Measurements from ENCODE around the gene CLCNKA.
"Not testable (repeated sequence)": the region's sequence is repeated elsewhere in the genome, so short reads cannot be mapped to it uniquely, and the experiment has no call there.

Gene CLCNKA

GRCh38 chr1:15997076-15997585 is 24.7 kb upstream of the CLCNKA start:
- no peak for DNase-seq (ENCODE audit: extremely low read depth in 1 of 2, low read depth in 1 of 2)

DNA sequence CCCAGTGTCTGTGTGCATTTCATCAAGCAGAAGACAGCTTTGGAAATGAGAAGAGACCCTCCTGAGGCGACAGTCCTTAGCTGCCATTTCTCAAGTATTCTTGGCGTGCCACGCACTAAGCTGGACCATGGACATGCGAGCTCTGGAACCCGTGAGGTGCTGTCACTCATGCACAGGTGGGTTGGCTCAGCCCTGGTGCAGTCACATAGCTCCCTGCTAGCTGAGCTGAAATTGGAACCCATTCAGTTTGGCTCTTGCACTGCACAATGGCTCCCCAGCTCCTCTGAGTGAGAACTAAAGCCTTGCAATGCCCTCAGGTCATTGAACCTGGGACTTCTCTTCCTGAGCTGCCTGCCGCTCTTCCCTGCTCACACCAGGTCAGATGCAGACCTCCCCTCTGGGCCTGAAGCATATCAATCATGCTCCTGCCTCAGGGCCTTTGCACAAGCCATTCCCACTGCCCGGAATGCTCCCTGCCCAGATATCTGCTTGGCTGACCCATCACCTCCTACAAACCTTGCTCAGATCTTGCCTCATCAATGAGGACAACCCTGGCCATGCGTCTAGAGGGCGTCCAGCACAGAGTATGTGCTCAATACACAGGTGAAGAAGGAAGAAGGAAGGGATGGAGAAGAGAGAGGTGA is 24.1 kb upstream of the CLCNKA start:
- DNase-seq (ENCODE audit: extremely low read depth in 1 of 2, low read depth in 1 of 2) = no peak

GRCh38 chr1:15998929-15999328 is 22.9 kb upstream of the CLCNKA start:
- DNase-seq (ENCODE audit: extremely low read depth in 1 of 2, low read depth in 1 of 2) = no peak

GRCh38 chr1:16001274-16001673 is 20.6 kb upstream of the CLCNKA start:
- DNase-seq (ENCODE audit: extremely low read depth in 1 of 2, low read depth in 1 of 2) = not testable (repeated sequence)

- no peak for DNase-seq (ENCODE audit: extremely low read depth in 1 of 2, low read depth in 1 of 2)
These were observed 16.2 kb upstream of the CLCNKA start for GRCh38 chr1:16005597-16005996.

DNA sequence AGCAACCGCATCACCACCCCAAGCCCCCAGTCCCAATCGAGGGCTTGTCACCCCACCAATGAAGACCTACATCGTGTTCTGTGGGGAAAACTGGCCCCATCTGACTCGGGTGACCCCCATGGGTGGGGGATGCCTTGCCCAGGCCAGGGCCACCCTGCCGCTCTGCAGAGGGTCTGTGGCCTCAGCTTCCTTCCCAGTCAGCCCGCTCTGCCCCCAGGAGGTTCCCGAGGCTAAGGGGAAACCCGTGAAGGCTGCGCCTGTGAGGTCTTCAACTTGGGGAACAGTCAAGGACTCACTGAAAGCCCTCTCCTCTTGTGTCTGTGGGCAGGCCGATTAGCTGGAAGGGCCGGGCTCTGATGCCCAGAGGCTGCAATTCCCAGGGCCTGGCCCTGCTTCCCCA is 15.8 kb upstream of the CLCNKA start:
- no peak for DNase-seq (ENCODE audit: extremely low read depth in 1 of 2, low read depth in 1 of 2)

DNA sequence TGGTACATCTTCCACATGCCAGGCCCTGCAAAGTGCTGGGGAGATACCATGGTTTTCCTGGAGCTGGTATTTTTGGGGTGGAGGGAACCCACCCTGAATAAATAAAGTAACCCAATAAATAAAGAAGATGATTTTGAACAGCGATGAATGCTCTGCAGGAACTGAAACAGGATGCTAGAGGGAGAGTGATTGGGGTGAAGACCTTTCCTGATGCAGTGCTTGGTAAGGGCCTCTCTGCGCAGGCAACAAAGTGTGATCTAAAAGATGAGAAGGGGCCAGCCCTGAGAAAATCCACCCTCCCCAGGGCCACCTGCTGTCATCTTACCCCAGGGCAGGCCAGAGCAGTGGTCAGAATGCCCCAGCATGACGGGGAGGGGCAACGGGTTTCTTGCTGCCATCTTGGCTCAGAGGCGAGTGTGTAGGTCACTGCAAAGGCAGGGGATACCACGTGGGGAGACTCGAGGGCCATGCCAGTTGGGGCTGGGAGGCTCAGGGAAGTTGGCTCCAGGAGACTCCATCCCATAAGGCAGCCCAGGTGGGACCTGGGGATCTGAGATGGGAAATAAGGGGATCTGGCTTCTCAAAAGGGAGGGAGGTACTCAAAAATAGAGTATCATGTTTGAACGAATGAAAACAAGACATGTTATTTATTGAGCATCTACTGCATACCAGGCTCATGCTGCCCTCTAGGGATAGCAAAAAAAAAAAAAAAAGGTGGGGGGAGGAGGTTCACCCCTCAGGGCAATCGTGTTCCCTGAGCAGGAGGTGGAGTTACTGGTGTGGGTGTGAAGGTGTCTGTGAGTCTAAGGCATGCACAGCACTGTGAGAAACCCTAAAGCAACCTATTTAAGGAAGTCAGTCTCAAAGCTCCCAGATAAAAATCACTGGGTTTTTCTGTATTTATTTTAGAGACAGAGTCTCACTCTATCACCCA is 15.0 kb upstream of the CLCNKA start:
- no peak for DNase-seq (ENCODE audit: extremely low read depth in 1 of 2, low read depth in 1 of 2)

DNA sequence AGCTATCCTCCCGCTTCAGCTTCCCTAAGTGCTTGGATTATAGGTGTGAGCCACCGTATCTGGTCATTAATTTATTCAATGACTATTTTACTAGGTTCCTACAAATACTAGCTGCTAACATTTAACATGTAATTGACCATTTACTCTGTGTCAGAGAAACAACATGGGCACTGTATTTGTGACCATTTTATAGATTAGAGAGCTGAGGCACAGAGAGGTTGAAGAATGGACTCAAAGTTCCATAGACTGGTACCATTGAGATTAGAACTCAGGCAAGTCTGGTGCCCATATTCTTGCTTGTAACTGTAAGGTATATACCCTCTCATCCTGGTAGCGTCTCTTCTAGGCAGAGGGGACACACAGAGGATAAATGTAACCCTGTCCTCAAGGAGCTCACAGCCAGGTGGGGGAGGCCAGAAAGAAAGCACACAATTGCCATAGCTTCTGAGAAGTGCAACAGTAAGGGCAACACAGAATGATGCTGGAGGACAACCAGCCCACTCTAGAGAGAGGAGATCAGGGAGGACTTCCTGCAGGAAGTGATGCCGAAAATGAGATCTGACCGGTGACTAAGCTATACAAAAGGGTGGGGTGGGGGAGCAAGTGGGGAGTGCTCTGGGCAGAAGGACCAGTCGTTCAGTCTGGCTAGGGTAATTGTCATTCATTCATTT is 14.0 kb upstream of the CLCNKA start:
- no peak for DNase-seq (ENCODE audit: extremely low read depth in 1 of 2, low read depth in 1 of 2)

DNA sequence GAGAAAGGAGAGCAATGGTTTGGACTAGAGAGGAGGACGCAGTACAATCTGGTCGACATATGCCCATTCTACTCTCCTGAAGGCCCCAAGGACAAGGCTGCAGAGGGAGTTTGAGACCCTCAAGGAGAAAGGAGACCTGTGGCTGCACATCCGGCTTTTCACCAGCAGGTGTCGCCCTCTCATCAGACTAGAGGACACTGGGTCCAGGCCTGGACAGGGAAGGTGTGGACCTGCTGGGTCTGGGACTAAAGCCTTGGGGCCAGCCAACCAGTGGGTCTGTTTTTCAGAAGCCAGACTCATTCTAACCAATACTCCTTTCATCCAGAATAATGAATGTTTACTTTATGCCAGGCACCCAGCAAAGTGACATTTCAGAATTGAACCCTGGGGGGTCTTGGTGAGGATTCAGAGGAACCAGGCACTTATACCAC is 12.8 kb upstream of the CLCNKA start:
- peak; percentile 33 to 53 for DNase-seq (ENCODE audit: extremely low read depth in 1 of 2, low read depth in 1 of 2)

DNA sequence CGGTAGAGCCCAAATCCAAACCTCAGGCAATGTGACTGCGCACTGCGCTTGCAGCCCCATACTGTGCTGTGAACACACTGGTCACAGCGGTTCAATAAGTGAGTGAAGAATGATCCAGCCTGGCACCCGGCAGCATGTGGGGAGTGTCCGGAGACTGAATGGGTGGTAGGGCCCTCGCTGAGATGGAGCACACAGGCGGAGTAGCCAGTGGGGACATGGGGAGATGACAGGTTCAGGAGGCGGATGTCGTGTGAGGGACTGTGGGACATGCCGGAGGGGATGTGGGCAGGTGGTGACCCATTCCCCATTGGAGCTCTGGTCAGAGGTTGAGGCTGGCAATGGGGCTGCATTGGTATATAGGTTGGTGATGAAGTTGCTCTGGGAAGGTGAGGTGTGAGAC is 12.2 kb upstream of the CLCNKA start:
- no peak for DNase-seq (ENCODE audit: extremely low read depth in 1 of 2, low read depth in 1 of 2)

- no peak for DNase-seq (ENCODE audit: extremely low read depth in 1 of 2, low read depth in 1 of 2)
These were observed 11.0 kb upstream of the CLCNKA start for GRCh38 chr1:16010837-16011236.

DNA sequence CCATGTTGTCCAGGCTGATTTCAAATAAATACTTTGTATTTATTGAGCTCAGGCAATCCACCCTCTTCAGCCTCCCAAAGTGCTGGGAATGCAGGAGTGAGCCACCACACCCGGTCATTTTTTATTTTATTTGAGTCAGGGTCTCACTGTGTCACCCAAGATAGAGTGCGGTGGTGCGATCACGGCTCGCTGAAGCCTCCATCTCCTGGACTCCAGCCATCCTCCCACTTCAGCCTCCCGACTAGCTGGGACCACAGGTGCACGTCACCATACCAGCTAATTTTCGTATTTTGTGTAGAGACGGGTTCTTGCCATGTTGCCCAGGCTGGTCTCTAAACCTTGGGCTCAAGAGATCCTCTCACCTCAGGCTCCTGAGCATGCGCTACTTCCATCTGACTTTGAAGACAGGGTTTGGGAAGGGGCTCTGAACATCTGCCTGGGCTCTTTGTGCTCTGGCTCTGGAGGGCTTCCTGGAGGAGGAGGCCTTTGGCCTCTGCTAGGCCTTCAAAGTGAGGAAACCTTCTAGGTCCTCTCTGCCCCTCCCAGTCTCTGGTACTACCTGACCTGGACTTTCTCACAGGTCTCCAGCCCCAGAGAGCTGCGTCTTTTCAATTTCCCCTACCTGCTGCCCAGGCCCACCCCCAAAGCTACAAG is 9.8 kb upstream of the CLCNKA start:
- no peak for DNase-seq (ENCODE audit: extremely low read depth in 1 of 2, low read depth in 1 of 2)

GRCh38 chr1:16012590-16013219 is 9.1 kb upstream of the CLCNKA start:
- DNase-seq (ENCODE audit: extremely low read depth in 1 of 2, low read depth in 1 of 2) = no peak

DNA sequence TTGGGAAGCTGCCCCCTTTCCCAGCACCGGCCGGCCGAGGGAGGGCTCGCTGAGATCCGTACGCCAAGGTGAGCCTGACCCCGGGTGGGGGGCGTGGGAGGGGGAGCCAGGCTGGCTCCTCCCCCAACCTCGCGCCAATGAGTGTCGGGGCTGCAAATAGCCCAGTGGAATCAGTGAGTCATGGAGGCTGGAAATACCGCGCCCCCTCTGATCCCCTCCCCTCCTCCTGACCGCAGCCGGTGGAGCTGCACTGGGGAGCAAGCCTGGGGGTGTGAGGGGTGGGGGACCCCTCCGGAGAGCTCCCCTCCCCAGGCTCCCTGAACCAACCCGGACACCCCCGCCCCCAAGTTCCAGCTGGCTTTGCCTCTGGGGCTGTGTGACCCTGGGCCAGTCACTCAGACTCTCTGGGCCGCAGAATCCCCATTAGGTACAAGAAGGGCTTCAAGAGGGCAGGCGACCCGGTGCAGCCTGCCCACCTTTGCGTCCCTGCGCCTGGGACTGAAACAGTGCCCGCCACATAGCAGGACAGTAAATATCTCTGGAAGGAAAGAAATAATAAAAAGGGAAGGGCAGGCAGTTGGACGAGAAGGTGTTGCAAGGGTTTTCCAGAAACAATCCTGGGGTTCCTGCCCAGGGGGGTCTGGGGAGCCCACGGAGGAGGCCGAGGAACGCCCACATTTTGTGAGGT is 8.5 kb upstream of the CLCNKA start:
- DNase-seq (ENCODE audit: extremely low read depth in 1 of 2, low read depth in 1 of 2) = peak; percentile 23 to 39

DNA sequence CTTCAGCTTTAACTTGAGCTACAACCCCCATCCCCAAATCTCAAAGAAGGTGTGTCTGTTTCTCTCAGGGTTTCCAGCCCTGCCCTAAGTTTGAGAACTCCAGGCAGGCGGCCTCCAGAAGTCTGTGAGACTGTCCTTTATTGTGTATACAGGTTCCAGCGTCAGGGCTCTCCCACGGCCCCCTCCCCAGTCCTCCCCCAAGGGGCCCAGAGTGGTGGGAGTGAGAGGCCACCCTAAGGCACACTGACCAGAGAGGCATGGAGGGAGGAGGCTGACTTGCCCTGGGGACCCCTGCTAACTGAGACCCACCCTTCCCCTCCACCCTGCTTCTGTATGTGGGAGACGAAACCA is 8.0 kb upstream of the CLCNKA start:
- no peak for DNase-seq (ENCODE audit: extremely low read depth in 1 of 2, low read depth in 1 of 2)

DNA sequence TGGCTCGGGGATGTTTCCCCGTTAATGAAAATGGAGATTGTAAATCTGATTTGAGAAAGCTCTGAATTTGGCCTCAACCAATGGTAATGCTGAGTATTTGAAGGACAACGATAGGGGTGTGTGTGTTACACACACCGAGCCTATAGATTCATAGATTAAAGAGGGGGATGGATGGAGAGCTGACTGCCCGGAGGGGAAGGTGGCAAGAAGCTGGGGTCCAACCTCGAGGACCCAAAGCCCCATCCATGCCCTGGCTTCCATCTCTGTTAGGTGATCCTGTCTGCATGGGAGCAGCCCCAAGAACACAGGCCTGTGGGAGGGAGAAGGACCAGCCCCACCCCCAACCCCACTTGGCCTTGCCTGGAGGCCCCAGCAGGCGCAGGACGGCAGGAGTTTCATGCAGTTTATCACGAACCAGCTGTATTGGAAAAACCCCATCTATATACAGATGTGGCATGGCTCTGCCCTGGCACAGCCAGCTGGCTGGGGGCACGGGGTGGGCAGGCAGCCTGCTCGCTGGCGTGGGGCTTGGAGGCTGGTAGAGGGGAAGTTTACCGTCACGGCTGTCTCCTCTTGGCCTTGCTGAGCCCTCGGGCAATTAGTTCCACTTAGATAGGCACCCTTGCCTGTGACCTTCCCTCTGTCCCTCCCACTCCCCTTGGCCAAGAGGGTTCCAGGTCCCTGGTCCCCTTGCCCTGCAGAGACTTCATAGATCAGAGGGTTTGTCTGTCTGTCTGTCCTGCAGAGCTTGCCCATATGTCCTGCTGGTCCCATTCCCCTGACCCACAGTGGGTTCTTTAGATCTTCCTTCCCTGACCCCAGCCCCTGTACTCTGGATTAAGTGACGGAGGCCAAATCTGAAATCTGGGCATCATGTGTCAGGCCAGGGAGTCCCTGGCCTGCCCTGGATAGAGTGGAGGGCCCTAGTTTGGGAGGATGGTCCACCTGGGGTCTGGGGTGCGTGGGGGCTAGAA is 7.0 kb upstream of the CLCNKA start:
- DNase-seq (ENCODE audit: extremely low read depth in 1 of 2, low read depth in 1 of 2) = no peak

DNA sequence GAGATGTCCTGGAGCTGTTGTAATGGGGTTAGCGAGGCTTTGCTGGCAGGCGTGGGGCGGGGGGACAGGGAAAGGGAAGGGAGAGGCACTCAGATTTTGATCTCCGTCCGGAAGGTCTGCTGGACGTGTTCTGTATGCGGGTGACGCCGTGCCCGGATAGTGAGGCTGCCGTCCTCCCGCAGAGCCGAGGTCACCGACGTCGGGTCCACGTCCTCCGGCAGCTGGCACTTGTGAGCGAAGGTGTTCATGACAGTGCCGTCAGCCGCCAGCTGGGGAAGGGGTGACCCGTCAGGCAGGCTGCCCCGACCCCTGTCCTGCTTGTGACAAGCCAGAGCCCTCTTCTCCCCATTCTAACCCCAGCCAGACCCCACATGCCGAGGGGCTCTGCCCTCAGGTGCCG is 6.3 kb upstream of the CLCNKA start:
- DNase-seq (ENCODE audit: extremely low read depth in 1 of 2, low read depth in 1 of 2) = no peak

DNA sequence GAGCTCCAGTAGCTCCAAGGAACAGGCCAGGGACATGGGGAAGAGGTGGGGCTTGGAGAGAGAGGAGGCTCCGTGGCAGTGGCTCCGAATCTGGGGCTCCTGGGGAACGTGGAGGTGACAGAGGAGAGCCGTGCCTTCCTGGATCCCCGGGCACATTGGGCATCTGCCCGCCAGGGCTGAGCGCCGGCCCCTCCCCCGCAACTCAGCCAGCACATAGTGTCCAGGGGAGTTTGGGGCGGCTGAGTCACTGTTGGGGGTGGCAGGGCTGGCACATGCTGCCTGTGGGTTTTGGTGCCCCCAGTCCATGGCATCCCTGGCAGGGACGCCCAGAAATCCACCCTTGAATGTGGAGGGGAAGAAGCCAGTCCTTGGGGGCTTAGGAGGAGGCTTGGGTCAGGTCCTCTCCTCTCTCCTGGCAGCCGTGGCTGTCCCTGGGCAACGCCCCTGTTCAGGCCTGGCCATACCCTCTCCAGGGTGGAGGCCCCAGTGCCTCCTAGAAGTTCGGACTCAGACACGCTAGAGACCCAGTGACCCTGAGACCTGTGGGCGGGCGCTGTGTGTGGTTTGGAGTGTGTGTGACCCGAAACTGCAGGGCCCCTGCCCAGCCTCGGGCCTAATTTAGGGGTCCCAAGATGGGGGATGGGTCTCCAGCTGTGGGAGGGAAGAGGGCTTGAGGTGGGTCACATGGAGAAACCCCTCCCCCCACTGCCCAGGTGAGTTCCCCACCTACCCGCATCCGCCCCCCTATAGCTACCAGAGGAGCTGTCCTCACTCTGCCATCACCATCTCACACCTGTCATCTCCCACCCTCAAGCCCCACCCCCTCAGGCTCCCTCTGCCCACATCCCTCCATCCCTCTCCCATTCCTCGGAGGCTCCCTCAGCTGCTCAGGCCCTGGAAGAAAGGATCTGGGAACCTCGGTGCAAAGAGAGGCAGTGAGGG is 5.6 kb upstream of the CLCNKA start:
- DNase-seq (ENCODE audit: extremely low read depth in 1 of 2, low read depth in 1 of 2) = no peak

All from stimulated activated CD8-positive, alpha-beta memory T cell treated with anti-CD3 and anti-CD28 coated beads, Interleukin-7, amount 100 ng/mL, for 48 hours (primary cell).